Activated CD8-positive, alpha-beta T cell treated with anti-CD3 and anti-CD28 coated beads for 36 hours (primary cell): Measurements from ENCODE around the gene AGAP1. TPM values are rescaled to one million over a fixed set of nuclear protein-coding genes. Genes with fewer than 3 reads are reported as not detected.

Experiments
- ATAC-seq: fragments of 200-7000 bp; cut with Tn5 transposase; one replicate; pipeline ENCODE4 v1.10.0; 2021; ENCODE audit warnings: mild to moderate bottlenecking, moderate library complexity
- CTCF ChIA-PET: fragments of 350-600 bp; sonication (Branson Sonifier 250); formaldehyde crosslinking; loops from one replicate; lab custom pipeline; 2021; ENCODE audit warnings: antibody characterized with exemption; lab: Charles Lee
- POLR2A ChIA-PET: fragments of 350-600 bp; sonication (Branson Sonifier 250); formaldehyde crosslinking; loops from one replicate; lab custom pipeline; 2021; ENCODE audit warnings: antibody characterized with exemption; lab: Charles Lee
- DNase-seq: peaks from one replicate; pipeline ENCODE4 v3.0.0-alpha.2; 2020
- H3K27ac Mint-ChIP-seq: one replicate; pipeline ENCODE4 v1.8.0; 2021; ENCODE audit warnings: mild to moderate bottlenecking, mixed read lengths
- H3K27me3 Mint-ChIP-seq: one replicate; pipeline ENCODE4 v1.8.0; 2021; ENCODE audit warnings: mixed read lengths
- H3K36me3 Mint-ChIP-seq: one replicate; pipeline ENCODE4 v1.8.0; 2021; ENCODE audit warnings: low read depth, mixed read lengths
- H3K4me1 Mint-ChIP-seq: one replicate; pipeline ENCODE4 v1.8.0; 2021; ENCODE audit warnings: low read depth, mixed read lengths
- H3K4me3 Mint-ChIP-seq: one replicate; pipeline ENCODE4 v1.8.0; 2021; ENCODE audit warnings: mild to moderate bottlenecking, moderate library complexity, mixed read lengths
- H3K9me3 Mint-ChIP-seq: one replicate; pipeline ENCODE4 v1.8.0; 2021; ENCODE audit warnings: mixed read lengths
- CTCF ChIP-seq: fragments of 200-600 bp; IDR thresholded peaks from one replicate; pipeline ENCODE4 v1.8.0; 2022; ENCODE audit warnings: antibody characterized with exemption, mild to moderate bottlenecking
- intact Hi-C: fragments of 100-400 bp; cut with micrococcal nuclease; formaldehyde crosslinking; loops from one replicate; pipeline ENCODE4 v1.10.0; 2022
- total RNA-seq, 2 experiments: library from RNA; stranded (reverse); gene quantifications; one replicate each; pipeline ENCODE4 v1.2.3, GENCODE V29; 2021

AGAP1 gene
- total RNA-seq, 2 experiments from 2014 or later, result 2.5 to 2.9 TPM

- CTCF ChIA-PET, result no interaction called here
- DNase-seq (no peak), ATAC-seq (no peak)
- POLR2A ChIA-PET, result no interaction called here
- no peaks in the 10 kb centered on the region for H3K4me1 Mint-ChIP-seq
- H3K27ac Mint-ChIP-seq, result no peak overlapping the region
- H3K27me3 Mint-ChIP-seq, result peaks cover 1% of the 10 kb centered on the region
- H3K4me3 Mint-ChIP-seq, result no peak overlapping the region
- no peak for TF ChIP-seq CTCF
- no peaks in the 10 kb centered on the region for H3K9me3 Mint-ChIP-seq
- intact Hi-C loops, result no loop called here
- no peaks in the 10 kb centered on the region for H3K36me3 Mint-ChIP-seq
Measured at GRCh38 chr2:236085211-236085610, 591.4 kb downstream of the AGAP1 start.

GRCh38 chr2:236085647-236086046, 591.8 kb downstream of the AGAP1 start:
- intact Hi-C loops, result no loop called here
- DNase-seq, result no peak
- ATAC-seq, result no peak
- no peak for TF ChIP-seq CTCF
- no peaks in the 10 kb centered on the region for H3K9me3 Mint-ChIP-seq
- no peaks in the 10 kb centered on the region for H3K36me3 Mint-ChIP-seq
- no peaks in the 10 kb centered on the region for H3K4me1 Mint-ChIP-seq
- no peak overlapping the region for H3K4me3 Mint-ChIP-seq
- ChIA-PET POLR2A (no interaction called here), CTCF (no interaction called here)
- H3K27ac Mint-ChIP-seq, result no peak overlapping the region
- peaks cover 1% of the 10 kb centered on the region for H3K27me3 Mint-ChIP-seq

- H3K4me3 Mint-ChIP-seq, result no peak overlapping the region
- no peak for DNase-seq
- ChIA-PET POLR2A (no interaction called here), CTCF (no interaction called here)
- H3K27me3 Mint-ChIP-seq, result peaks cover 1% of the 10 kb centered on the region
- no peak overlapping the region for H3K27ac Mint-ChIP-seq
- H3K36me3 Mint-ChIP-seq, result no peaks in the 10 kb centered on the region
- no peak for ATAC-seq
- no peak for TF ChIP-seq CTCF
- no peaks in the 10 kb centered on the region for H3K9me3 Mint-ChIP-seq
- H3K4me1 Mint-ChIP-seq, result no peaks in the 10 kb centered on the region
- intact Hi-C loops, result no loop called here
Measured at GRCh38 chr2:236086403-236086970, 592.6 kb downstream of the AGAP1 start.

GRCh38 chr2:236086971-236087465, 593.2 kb downstream of the AGAP1 start:
- Mint-ChIP-seq H3K36me3 (no peaks in the 10 kb centered on the region), H3K27me3 (peaks cover 1% of the 10 kb centered on the region), H3K4me3 (no peak overlapping the region), H3K9me3 (no peaks in the 10 kb centered on the region), H3K4me1 (no peaks in the 10 kb centered on the region), H3K27ac (no peak overlapping the region)
- CTCF ChIA-PET, result no interaction called here
- POLR2A ChIA-PET, result no interaction called here
- intact Hi-C loops, result no loop called here
- DNase-seq, result no peak
- TF ChIP-seq CTCF, result no peak
- ATAC-seq, result no peak

- H3K4me1 Mint-ChIP-seq, result no peaks in the 10 kb centered on the region
- no peaks in the 10 kb centered on the region for H3K36me3 Mint-ChIP-seq
- H3K4me3 Mint-ChIP-seq, result no peak overlapping the region
- DNase-seq, result no peak
- ChIA-PET CTCF (no interaction called here), POLR2A (no interaction called here)
- H3K27me3 Mint-ChIP-seq, result peaks cover 1% of the 10 kb centered on the region
- H3K27ac Mint-ChIP-seq, result no peak overlapping the region
- intact Hi-C loops, result no loop called here
- no peaks in the 10 kb centered on the region for H3K9me3 Mint-ChIP-seq
- ATAC-seq, result no peak
- TF ChIP-seq CTCF, result no peak
Measured at GRCh38 chr2:236088368-236089057, 594.7 kb downstream of the AGAP1 start.
